ENCODE measurements around the gene APOD.

APOD gene

GRCh38 chr3:195542316-195542697 is 41.4 kb downstream of the APOD start:
- Histone ChIP-seq H3K4me1 (ENCODE audit: low read length) (peaks cover 71% of the 10 kb centered on the region), H3K9me3 (replicated peaks; ENCODE audit: insufficient read depth, low read length) (no peaks in the 10 kb centered on the region), H3F3A (ENCODE audit: insufficient read depth, low read length) (peaks cover 42% of the 10 kb centered on the region), H3K27ac (ENCODE audit: low read length) (peak overlapping the region; percentile 66; the same call in 1 of the 2 replicates), H3K9me2 (replicated peaks; ENCODE audit: insufficient read depth, low read length) (no peaks in the 10 kb centered on the region), H4K20me1 (ENCODE audit: insufficient read depth, low read length) (peaks cover 3% of the 10 kb centered on the region; the same call in 1 of the 2 replicates), H3K36me3 (replicated peaks; ENCODE audit: insufficient read depth, low read length) (no peaks in the 10 kb centered on the region), H3K4me2 (ENCODE audit: low read depth, low read length) (peak overlapping the region; percentile 85), H3K27me3 (replicated peaks; ENCODE audit: insufficient read depth, low read length) (no peaks in the 10 kb centered on the region), H3K9ac (ENCODE audit: low read length) (peak overlapping the region; percentile 86), H3K79me2 (ENCODE audit: low read length) (peaks cover 58% of the 10 kb centered on the region), H2AFZ (ENCODE audit: low read length) (peak overlapping the region; percentile 28; the same call in 1 of the 2 replicates), H3K4me3 (ENCODE audit: low read length) (peak overlapping the region; percentile 71)
- TF ChIP-seq CTCF (IDR thresholded peaks at IDR 0.05; ENCODE audit: low read length) (no peak), EZH2 (optimal IDR thresholded peaks at IDR 0.05; ENCODE audit: low read depth, low read length) (no peak)
- peak; percentile 51 for DNase-seq

- TF ChIP-seq CTCF (IDR thresholded peaks at IDR 0.05; ENCODE audit: low read length), result no peak
- no peak for TF ChIP-seq EZH2phosphoT487 (IDR thresholded peaks at IDR 0.05; ENCODE audit: low read length)
- no peak for TF ChIP-seq EZH2 (optimal IDR thresholded peaks at IDR 0.05; ENCODE audit: low read depth, low read length)
- Histone ChIP-seq H3K4me2 (ENCODE audit: low read depth, low read length) (peak overlapping the region; percentile 85; the same call in 1 of the 2 replicates), H3F3A (ENCODE audit: insufficient read depth, low read length) (peaks cover 26% of the 10 kb centered on the region), H4K20me1 (ENCODE audit: insufficient read depth, low read length) (peaks cover 3% of the 10 kb centered on the region; the same call in 1 of the 2 replicates), H3K9ac (ENCODE audit: low read length) (no peak overlapping the region), H3K79me2 (ENCODE audit: low read length) (peaks cover 75% of the 10 kb centered on the region), H3K27ac (ENCODE audit: low read length) (no peak overlapping the region), H3K4me3 (ENCODE audit: low read length) (no peak overlapping the region), H3K9me3 (replicated peaks; ENCODE audit: insufficient read depth, low read length) (no peaks in the 10 kb centered on the region), H3K4me1 (ENCODE audit: low read length) (peaks cover 61% of the 10 kb centered on the region), H2AFZ (ENCODE audit: low read length) (no peak overlapping the region), H3K9me2 (replicated peaks; ENCODE audit: insufficient read depth, low read length) (no peaks in the 10 kb centered on the region), H3K36me3 (replicated peaks; ENCODE audit: insufficient read depth, low read length) (no peaks in the 10 kb centered on the region), H3K27me3 (replicated peaks; ENCODE audit: insufficient read depth, low read length) (no peaks in the 10 kb centered on the region)
- DNase-seq, result no peak
Observed at GRCh38 chr3:195540511-195540910, 43.2 kb downstream of the APOD start.

DNA sequence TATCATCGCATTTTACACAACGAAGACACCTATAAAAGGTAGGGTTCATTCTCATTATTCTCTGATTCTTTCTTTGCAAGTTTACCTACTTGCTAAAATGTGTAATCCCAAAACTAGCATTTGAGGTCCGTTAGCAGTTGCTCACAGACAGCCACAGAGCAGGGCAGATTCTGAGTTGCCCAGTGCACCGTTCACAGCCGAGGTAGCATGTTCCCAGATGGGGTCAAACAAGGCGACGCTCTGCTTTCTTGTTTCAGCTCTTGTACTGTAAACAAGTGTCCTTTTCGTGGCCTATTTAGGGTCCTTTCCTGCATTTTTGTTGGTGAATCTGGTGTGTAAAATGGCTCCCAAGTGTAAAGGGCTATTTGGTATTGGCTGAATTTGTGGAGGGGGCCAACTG is 43.7 kb downstream of the APOD start:
- Histone ChIP-seq H3K27me3 (replicated peaks; ENCODE audit: insufficient read depth, low read length) (no peaks in the 10 kb centered on the region), H2AFZ (ENCODE audit: low read length) (no peak overlapping the region), H3K9me2 (replicated peaks; ENCODE audit: insufficient read depth, low read length) (no peaks in the 10 kb centered on the region), H4K20me1 (ENCODE audit: insufficient read depth, low read length) (peaks cover 3% of the 10 kb centered on the region; the same call in 1 of the 2 replicates), H3K9ac (ENCODE audit: low read length) (no peak overlapping the region), H3K4me3 (ENCODE audit: low read length) (no peak overlapping the region), H3K9me3 (replicated peaks; ENCODE audit: insufficient read depth, low read length) (no peaks in the 10 kb centered on the region), H3K4me2 (ENCODE audit: low read depth, low read length) (0 out of 2 replicates have a peak overlapping the region, but pooled peaks have one; percentile 85), H3K27ac (ENCODE audit: low read length) (no peak overlapping the region), H3F3A (ENCODE audit: insufficient read depth, low read length) (peaks cover 23% of the 10 kb centered on the region), H3K79me2 (ENCODE audit: low read length) (peaks cover 80% of the 10 kb centered on the region), H3K36me3 (replicated peaks; ENCODE audit: insufficient read depth, low read length) (no peaks in the 10 kb centered on the region), H3K4me1 (ENCODE audit: low read length) (peaks cover 58% of the 10 kb centered on the region)
- TF ChIP-seq CTCF (IDR thresholded peaks at IDR 0.05; ENCODE audit: low read length), result no peak
- TF ChIP-seq EZH2 (optimal IDR thresholded peaks at IDR 0.05; ENCODE audit: low read depth, low read length), result no peak
- TF ChIP-seq EZH2phosphoT487 (IDR thresholded peaks at IDR 0.05; ENCODE audit: low read length), result no peak
- DNase-seq, result no peak

All from MM.1S (cell line).